ENCODE measurements around the gene APPBP2. TPM values are rescaled to one million over a fixed set of nuclear protein-coding genes. Genes with fewer than 3 reads are reported as not detected.

Gene APPBP2
- total RNA-seq, 1 experiment from 2014 or later, result 32.5 TPM

DNA sequence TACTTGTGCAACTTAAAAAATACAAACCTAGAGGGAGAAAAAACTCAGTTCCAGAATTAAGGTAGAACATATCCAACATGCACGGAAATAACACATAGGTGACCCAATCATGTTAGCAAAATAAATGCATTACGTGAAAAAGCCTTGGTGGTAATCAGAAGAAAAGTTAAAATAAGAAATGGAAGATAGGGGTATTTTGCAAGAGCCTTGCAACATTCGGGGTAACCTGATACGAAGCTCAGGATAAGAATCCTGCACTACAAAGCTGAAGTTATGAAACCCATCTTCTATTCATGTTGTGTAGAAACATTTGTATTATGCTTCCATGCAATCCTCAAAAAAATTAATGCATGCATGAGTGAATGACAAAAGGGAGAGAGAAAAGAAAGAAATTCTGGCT, 70.7 kb downstream of the APPBP2 start:
- no peak overlapping the region for H3K27ac ChIP-seq
- BruUV-seq (replicated peaks), result no TSS peak
- H3K36me3 ChIP-seq (ENCODE audit: low read depth), result peaks cover 28% of the 10 kb centered on the region
- CTCF ChIA-PET, result no interaction called here
- H3K9me3 ChIP-seq (ENCODE audit: insufficient read depth, low read depth), result no peaks in the 10 kb centered on the region
- no peaks in the 10 kb centered on the region for H3K4me1 ChIP-seq (replicated peaks; ENCODE audit: insufficient read depth)
- H2AFZ ChIP-seq, result no peak overlapping the region
- H3K27me3 ChIP-seq (ENCODE audit: insufficient read depth, low read depth), result no peaks in the 10 kb centered on the region
- POLR2A ChIA-PET (ENCODE audit: unreplicated experiment), result interaction anchor here (0.5 kb wide), 1 partner anchor 138 kb away, joined by 13 read pairs; no protein-coding TSS in a partner anchor
- TF ChIP-seq, protein P1, sequence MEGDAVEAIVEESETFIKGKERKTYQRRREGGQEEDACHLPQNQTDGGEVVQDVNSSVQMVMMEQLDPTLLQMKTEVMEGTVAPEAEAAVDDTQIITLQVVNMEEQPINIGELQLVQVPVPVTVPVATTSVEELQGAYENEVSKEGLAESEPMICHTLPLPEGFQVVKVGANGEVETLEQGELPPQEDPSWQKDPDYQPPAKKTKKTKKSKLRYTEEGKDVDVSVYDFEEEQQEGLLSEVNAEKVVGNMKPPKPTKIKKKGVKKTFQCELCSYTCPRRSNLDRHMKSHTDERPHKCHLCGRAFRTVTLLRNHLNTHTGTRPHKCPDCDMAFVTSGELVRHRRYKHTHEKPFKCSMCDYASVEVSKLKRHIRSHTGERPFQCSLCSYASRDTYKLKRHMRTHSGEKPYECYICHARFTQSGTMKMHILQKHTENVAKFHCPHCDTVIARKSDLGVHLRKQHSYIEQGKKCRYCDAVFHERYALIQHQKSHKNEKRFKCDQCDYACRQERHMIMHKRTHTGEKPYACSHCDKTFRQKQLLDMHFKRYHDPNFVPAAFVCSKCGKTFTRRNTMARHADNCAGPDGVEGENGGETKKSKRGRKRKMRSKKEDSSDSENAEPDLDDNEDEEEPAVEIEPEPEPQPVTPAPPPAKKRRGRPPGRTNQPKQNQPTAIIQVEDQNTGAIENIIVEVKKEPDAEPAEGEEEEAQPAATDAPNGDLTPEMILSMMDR (conservative IDR thresholded peaks at IDR 0.05), result no peak
- no peak for TF ChIP-seq EZH2 (IDR thresholded peaks at IDR 0.05; ENCODE audit: low read depth)
- no peak overlapping the region for H3K4me3 ChIP-seq
- no peaks in the 10 kb centered on the region; the same call in none of the 2 replicates for H3F3A ChIP-seq (ENCODE audit: insufficient read depth, low read depth)
- intact Hi-C loops (cut with micrococcal nuclease; ENCODE audit: unreplicated experiment), result no loop called here
- DNase-seq, result no peak
- H3K4me2 ChIP-seq, result no peak overlapping the region
- no peaks in the 10 kb centered on the region for H3K9me2 ChIP-seq (ENCODE audit: insufficient read depth)
- H4K20me1 ChIP-seq (ENCODE audit: insufficient read depth), result no peaks in the 10 kb centered on the region
- no peaks in the 10 kb centered on the region for H3K79me2 ChIP-seq (ENCODE audit: low read depth)

DNA sequence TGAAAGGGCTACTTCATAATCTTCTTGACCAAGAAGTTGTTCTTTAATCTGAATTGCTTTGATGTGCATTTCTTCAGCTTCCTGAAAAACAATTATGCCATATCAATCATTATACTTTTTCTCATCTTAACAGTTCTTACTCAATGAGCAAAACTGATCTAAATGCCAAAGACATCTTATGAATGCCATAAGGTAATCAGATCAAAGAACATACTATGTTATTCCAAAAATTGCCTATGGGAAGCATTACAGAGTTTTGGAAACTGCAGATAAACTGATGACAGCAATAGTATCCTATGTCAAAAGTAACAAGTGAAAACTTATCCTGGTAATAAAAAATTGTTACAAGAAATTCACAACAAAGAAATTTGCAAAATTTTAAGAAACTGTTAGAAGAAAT, 74.1 kb downstream of the APPBP2 start:
- peaks cover 45% of the 10 kb centered on the region for H3K36me3 ChIP-seq (ENCODE audit: low read depth)
- CTCF ChIA-PET, result no interaction called here

DNA sequence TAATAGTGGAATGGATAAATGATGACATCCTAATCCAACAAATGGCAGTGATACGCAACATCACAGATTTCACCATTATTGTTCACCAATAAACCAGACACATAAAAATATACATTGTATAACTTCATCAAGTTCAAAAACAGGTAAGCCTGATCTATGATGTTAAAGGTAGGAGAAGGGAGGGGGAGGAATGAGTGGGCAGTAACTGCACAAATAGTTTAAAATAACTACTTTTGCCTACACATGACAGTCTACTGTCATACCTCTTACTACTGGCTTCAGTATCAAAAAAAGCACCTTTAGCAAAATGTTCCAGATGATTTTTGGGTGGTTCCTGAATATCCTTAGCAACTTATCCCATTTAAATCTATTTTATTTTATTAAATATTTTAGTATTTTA, 75.0 kb downstream of the APPBP2 start:
- Histone ChIP-seq H4K20me1 (ENCODE audit: insufficient read depth) (peaks cover 4% of the 10 kb centered on the region; the same call in 1 of the 2 replicates), H3K4me3 (no peak overlapping the region), H3K36me3 (ENCODE audit: low read depth) (peaks cover 39% of the 10 kb centered on the region), H3F3A (ENCODE audit: insufficient read depth, low read depth) (no peaks in the 10 kb centered on the region; the same call in none of the 2 replicates), H2AFZ (no peak overlapping the region), H3K9me2 (ENCODE audit: insufficient read depth) (no peaks in the 10 kb centered on the region), H3K4me1 (replicated peaks; ENCODE audit: insufficient read depth) (no peaks in the 10 kb centered on the region), H3K27ac (no peak overlapping the region), H3K27me3 (ENCODE audit: insufficient read depth, low read depth) (no peaks in the 10 kb centered on the region), H3K79me2 (ENCODE audit: low read depth) (no peaks in the 10 kb centered on the region), H3K9me3 (ENCODE audit: insufficient read depth, low read depth) (no peaks in the 10 kb centered on the region), H3K4me2 (no peak overlapping the region)
- no peak for DNase-seq
- POLR2A ChIA-PET (ENCODE audit: unreplicated experiment), result no interaction called here
- no peak for TF ChIP-seq EZH2 (IDR thresholded peaks at IDR 0.05; ENCODE audit: low read depth)
- TF ChIP-seq, protein P1 (conservative IDR thresholded peaks at IDR 0.05), result no peak
- intact Hi-C loops (cut with micrococcal nuclease; ENCODE audit: unreplicated experiment), result no loop called here
- no TSS peak for BruUV-seq (replicated peaks)
- CTCF ChIA-PET, result no interaction called here

More for the DNA sequence above, 74.1 kb downstream of the APPBP2 start:
- Histone ChIP-seq H3K9me2 (ENCODE audit: insufficient read depth) (no peaks in the 10 kb centered on the region), H3K4me3 (no peak overlapping the region), H3K79me2 (ENCODE audit: low read depth) (no peaks in the 10 kb centered on the region), H3K4me2 (no peak overlapping the region), H3K9me3 (ENCODE audit: insufficient read depth, low read depth) (no peaks in the 10 kb centered on the region), H3K27me3 (ENCODE audit: insufficient read depth, low read depth) (no peaks in the 10 kb centered on the region), H2AFZ (no peak overlapping the region), H3K4me1 (replicated peaks; ENCODE audit: insufficient read depth) (no peaks in the 10 kb centered on the region), H4K20me1 (ENCODE audit: insufficient read depth) (peaks cover 4% of the 10 kb centered on the region; the same call in 1 of the 2 replicates), H3F3A (ENCODE audit: insufficient read depth, low read depth) (no peaks in the 10 kb centered on the region; the same call in none of the 2 replicates), H3K27ac (no peak overlapping the region)
- intact Hi-C loops (cut with micrococcal nuclease; ENCODE audit: unreplicated experiment), result no loop called here
- DNase-seq, result no peak
- TF ChIP-seq, protein P1 (conservative IDR thresholded peaks at IDR 0.05), result no peak
- no peak for TF ChIP-seq EZH2 (IDR thresholded peaks at IDR 0.05; ENCODE audit: low read depth)
- BruUV-seq (replicated peaks), result no TSS peak
- POLR2A ChIA-PET (ENCODE audit: unreplicated experiment), result interaction anchor here (0.6 kb wide), 1 partner anchor 148 kb away, joined by 3 read pairs; the partner anchor contains the start of gene PPM1D

All from PC-9 (cell line).